GM19025 (cell line): ENCODE results near the gene SMG9.

Experiments used
- ATAC-seq: cut with Tn5 transposase; IDR thresholded peaks from one replicate; pipeline ENCODE4 v1.9.1; 2021; ENCODE audit warnings: mild to moderate bottlenecking, low read depth, moderate library complexity; ENCODE audit not compliant: unreplicated experiment

SMG9 gene

DNA sequence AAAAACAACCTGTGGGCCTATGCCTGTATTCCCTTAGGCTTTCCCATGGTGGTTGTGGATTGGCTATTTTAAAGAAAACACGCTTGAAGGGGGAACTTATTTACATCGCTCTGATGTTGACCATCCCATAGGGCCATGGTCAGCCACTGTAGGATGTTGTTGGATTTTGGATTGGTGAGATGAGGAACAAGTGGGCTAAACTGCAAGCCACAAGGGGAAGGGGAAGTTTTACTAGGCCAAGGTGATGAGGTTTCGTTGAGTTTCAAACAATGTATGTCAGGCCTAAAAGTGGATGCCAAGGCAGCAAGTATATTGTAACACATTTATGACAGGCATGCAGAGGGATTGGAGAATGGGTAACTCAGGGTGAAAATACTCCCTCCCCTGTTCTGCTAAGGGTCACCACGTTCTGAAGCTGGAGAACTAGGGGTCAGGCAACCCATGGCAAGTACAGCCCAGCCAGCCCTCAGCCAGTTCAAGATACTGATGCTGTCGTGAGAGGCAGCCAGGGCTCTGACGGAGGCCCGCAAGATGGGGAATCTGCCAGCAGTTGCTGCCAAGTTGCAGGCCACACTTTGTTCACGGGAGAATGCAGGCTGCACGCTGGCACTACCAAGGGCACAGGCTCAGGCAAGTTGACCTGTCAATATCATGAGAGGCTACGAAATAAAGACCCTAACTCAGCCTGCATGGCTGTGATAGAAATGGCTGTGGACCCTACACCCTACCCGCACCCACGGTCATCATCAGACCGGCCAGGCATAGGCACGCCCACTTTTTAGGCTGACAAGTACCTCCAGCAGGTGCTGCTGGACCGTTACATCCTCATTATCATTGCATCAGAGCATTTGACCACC lies 27.8 kb downstream of the SMG9 start:
- ATAC-seq: no peak

DNA sequence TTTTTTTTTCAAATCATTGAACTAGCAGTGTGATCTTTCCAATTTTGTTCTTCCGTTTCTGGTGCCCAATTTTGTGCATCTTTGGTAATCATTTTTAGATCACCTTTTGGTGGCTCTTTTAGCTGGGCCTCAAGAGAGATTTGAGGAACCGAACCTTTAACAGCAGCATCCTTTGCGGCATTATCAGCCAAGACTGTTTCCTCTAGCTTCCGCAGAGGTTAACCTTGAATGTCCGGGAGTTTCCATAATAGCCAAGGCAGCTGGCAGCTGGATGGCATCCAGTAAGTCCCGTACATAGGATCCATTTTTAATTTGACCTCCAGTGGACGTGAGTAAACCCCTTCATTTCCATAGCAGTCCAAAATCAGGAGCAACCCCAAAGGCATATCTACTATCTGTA lies 29.3 kb downstream of the SMG9 start:
- no peak for ATAC-seq

DNA sequence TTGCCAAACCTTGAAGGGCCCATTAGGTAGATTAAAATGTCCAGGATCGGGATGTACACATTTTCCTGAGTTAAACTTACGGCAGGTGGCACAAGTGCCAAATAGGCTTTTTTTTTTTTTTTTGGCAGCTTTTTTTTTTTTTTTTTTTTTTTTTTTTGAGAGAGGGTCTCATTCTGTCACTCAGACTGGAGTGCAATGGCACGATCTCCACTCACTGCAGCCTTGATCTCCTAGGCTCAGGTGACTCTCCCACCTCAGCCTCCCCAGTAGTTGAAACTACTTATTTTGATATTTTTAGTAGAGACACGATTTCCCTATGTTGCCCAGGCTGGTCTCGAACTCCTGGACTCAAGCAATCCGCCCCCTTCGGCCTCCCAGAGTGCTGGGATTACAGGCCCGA lies 29.9 kb downstream of the SMG9 start:
- ATAC-seq: no peak

DNA sequence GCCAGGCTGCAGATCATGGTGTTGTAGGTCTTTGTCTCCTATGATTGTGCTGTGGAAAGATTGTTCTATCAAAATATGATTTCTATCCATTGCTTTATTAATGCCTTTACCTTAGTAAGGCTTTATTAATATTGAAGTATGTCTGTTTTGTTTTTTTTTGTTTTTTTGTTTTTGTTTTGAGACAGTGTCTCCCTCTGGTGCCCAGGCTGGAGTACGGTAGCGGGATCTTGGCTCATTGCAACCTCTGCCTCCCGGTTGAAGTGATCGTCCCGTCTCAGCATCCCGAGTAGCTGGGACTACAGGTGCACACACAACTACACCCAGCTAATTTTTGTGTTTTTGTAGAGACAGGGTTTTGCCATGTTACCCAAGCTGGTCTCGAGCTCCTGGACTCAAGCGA lies 31.2 kb downstream of the SMG9 start:
- ATAC-seq: no peak

DNA sequence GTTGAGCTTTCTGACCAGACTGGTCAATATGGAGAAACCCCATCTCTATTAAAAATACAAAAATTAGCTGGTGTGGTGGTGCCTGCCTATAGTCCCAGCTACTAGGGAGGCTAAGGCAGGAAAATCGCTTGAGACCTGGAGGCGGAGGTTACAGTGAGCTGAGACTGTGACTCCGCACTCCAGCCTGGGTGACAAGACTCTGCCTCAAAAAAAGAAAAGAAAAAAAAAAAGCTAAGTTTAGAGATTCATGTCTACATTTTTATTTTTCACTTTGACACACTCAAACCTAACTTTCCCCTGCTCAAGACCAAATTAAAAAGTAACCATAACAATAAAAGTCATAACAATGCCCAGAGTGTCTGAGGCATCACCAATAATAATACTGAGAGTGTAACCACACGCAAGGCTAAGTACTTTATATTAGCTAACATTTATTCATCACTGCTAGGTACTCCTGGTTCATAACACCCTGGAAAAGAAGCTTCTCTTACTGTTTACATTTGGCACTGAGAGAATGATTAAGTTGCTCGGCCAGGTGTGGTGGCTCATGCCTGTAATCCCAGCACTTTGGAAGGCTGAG lies 33.2 kb downstream of the SMG9 start:
- no peak for ATAC-seq

DNA sequence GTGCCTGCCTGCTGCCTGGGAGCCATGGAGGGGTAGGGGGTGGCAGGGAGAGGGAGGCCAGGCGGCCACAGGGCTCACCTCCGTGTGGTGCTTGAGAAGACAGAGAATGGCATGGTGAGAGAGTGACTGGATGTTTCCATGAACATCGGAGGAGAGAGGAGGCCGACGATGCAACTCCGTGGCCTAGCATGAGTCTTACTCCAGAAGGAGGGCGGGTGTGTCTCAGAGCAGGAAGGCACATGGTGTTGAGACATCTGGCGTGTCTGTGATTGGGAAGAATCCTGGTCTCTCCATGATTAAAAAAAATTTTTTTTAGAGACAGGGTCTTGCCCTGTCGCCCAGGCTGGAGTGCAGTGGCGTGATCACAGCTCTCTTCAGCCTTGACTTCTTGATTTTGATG lies 33.8 kb downstream of the SMG9 start:
- no peak for ATAC-seq

DNA sequence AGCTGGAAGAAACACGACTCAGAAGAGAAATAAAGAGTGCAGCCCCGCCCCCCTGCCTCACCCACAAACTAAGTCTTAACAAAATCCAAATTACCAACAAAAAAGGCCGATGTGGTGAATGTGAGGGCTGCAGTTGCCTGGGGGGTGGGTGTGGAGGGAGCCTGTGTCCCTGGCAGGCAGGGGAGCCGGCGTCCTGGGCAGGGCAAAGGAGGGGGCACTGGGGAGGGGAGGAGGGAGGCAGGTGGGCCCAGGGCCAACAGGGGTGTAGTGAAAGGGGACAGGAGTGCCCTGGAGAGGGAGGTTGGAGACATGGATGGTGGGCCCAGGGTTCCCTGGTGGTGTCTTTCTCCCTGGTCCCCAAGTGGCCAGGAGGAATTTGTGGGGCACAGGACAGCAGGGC lies 34.8 kb downstream of the SMG9 start:
- ATAC-seq: no peak

DNA sequence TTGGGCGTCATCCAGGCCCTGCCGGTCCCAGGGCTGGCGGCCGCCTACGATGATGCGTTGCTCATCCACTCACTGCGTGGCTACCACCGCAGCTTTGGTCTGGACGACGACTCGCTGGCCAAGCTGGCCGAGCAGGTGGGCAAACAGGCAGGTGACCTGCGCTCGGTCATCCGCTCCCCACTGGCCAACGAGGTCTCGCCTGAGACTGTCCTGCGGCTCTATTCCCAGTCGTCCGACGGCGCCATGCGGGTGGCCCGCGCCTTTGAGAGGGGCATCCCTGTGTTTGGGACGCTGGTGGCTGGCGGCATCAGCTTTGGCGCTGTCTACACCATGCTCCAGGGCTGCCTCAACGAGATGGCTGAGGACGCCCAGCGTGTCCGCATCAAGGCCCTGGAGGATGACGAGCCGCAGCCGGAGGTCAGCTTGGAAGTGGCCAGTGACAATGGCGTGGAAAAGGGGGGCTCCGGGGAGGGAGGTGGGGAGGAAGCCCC lies 35.3 kb downstream of the SMG9 start:
- ATAC-seq: no peak

DNA sequence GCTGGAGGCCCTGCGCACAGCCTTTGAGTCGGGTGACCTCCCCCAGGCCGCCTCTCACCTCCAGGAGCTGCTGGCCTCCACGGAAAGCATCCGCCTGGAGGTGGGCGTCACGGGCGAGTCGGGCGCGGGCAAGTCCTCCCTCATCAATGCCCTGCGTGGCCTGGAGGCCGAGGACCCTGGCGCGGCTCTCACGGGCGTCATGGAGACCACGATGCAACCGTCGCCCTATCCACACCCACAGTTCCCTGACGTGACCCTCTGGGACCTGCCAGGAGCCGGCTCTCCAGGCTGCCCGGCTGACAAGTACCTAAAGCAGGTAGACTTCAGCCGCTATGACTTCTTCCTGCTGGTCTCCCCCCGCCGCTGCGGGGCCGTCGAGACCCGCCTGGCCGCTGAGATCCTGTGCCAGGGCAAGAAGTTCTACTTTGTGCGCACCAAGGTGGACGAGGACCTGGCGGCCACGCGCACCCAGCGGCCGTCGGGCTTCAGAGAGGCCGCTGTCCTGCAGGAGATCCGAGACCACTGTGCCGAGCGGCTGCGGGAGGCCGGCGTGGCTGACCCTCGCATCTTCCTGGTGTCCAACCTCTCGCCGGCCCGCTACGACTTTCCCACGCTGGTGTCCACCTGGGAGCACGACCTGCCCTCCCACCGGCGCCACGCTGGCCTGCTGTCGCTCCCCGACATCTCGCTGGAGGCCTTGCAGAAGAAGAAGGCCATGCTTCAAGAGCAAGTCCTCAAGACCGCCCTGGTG lies 36.0 kb downstream of the SMG9 start:
- ATAC-seq: no peak

DNA sequence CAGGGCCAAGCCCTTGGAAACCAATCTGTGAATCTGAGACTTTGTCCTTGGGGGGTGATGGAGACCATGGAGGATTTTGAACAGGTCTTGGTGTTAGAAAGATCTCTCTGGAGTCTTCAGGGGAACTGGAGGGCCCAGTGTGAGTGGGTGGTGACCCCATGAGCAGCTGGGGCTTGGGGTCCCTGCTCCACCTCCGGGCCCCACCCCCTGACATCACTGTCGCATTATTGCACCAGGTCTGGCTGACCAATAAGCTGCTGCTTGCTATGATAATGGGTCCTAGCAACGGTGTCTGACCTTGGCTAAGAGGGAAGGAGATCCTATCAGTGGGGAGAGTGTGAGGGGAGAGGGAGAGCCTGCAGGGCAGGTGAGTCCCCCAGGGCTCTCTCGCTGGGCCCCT lies 39.0 kb downstream of the SMG9 start, which contains the start of gene IRGC:
Gene IRGC, plus strand, starts transcription at position 301 of the 400 bp plus-strand sequence. CDS start 2,483 bp downstream, outside the sequence.
- no peak for ATAC-seq

DNA sequence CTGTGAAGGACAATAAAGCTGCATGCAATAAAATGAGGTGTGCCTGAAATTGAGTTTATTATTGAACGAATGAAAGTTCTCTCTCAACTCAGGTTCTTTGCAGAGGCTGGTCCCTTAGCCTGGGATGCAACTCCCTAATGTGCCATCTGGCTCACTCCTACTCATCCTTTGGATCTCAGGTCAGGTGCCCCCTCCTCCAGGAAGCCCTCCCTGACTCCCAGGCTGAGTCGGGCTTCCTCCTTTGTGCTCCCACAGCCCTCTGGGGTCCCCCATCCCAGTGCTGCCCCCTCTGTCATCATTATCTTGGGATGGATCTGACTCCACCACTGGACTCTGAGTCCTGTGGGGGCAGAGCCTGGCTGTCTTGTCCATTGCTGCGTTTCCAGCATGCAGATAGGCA lies 41.6 kb downstream of the SMG9 start:
- no peak for ATAC-seq

DNA sequence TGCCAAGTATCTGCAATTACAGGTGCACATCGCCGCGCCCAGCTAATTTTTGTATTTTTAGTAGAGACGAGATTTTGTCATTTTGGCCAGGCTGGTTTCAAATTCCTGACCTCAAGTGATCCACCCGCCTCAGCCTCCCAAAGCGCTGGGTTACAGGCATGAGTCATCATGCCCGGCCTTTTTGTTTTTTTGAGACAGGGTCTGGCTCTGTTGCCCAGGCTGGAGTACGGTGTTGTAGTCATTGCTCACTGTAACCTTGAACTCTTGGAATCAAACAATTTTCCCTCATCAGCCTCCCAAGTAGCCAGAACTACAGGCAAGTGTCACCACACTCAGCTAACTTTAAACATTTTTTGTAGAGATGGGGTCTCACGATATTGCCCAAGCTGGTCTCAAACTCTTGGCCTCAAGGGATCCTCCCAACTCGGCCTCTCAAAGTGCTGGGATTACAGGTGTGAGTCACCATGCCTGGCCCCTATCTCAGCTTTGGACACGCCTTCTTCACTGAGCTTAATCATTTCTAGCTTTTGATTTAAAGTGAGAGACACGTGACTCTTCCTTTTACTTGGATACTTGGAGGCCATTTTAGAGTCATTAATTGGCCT lies 42.9 kb downstream of the SMG9 start:
- ATAC-seq: no peak

DNA sequence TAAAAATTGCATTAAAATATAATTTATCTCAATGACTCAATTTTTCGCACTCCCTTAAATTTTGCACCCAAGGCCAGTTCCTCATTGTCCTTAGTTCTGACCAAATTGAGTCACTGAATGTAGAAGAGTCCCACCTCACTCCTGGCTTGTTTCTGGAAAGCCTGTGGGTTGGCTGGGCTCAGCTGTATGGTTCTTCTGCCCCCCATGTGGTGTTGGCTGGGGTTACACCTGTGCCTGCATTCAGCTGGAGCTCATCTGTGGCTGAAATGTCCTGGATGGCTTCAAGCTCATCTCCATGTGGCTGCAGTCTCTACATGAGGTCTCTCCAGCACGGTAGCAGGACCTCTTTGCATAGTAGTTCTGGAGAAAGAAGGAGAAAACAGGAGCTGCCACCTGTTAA lies 46.0 kb downstream of the SMG9 start:
- ATAC-seq: no peak

DNA sequence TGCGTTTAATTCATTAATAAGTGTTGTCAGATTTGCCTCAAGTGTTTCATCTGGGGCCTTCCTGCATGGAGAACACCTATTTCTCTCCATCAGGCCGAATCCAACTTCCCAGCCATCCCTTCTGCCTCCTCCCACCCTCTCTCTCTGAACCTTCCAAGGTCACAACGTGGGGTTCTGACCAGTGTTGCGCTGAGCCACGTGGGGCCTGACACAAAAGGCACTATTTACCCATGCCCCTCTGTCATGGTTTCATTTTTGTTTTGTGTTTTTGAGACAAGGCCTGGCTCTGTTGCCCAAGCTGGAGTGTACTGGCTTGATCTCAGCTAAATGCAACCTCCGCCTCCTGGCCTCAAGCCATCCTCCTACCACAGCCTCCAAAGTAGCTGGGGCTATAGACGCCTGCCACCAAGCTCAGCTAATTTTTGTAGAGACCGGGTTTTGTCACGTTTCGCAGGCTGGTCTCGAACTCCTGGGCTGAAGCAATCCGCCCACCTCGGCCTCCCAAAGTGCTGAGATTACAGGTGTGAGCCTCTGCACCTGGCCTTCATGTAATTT lies 47.5 kb downstream of the SMG9 start:
- ATAC-seq: no peak

DNA sequence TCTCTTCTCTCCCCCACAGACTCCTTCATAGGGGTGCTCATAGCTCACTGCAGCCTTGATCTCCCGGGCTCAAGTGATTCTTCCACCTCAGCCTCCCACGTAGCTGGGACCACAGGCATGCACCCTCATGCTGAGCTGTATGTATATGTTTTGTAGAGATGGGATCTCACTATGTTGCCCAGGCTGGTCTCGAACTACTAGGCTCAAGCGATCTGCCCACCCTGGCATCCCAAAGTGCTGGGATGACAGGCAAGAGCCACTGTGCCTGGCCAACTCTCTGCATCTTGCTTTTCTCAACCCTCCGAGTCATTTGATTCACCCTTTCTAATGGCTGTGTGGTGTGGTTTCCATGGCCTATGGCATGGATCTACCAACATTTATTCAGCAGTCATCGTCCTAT lies 49.0 kb downstream of the SMG9 start:
- no peak for ATAC-seq

DNA sequence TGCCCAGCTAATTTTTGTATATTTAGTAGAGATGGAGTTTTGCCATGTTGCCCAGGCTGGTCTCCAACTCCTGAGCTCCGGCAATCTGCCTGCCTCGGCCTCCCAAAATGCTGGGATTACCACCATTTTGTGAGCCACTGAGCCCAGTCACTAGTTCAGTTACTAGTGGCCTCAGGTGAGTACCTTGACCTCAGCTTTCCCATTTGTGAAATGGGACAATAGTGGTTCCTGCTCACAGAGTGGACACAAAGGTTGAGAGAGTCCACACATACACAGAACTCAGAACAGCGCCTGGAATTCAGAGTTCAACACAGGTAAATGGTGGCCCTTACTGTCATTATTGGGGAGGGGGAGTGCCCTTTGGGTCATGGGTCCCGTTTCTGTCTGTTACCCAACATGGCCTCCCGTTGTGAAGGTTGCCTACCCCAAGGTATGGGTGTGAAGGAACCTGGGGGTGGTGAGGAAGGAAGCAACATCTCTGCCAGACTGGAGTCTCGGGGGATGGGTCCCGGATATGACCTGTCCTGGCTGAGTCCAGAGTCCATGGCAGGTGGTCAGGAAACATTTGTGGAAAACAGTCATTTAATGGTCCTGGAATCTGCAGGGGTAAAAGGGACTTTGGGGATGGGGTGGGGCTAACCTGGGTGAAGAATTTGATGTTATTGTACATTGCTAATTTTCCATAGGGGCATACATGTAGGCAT lies 50.6 kb downstream of the SMG9 start:
- no peak for ATAC-seq

DNA sequence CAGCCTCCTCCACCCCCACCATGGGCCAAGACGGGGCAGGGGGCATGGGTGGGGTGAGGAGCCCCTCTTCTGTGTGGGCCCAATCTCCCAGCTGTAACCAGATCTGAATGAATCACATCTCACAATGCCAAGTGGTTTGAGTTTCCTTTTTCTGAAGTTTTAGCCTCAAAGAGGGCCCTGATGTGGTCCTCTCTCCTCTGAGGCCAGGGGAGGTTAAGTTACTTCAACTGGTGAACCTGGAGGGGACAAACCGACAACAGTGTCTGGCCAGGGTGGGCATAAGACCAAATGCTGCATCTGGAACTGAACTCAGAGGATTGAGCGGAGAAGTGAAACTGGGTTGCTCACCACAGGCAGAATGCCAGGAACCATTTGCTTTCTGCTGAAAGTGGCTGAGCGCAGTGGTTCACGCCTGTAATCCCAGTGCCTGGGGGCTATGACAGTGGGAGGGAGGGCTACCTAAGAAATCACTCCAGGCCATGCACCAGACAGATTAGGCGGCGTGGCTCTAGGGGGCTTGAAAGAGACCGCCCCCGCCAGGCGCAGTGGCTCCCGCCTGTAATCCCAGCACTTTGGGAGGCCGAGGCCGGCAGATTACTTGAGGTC lies 54.3 kb downstream of the SMG9 start:
- ATAC-seq: no peak

DNA sequence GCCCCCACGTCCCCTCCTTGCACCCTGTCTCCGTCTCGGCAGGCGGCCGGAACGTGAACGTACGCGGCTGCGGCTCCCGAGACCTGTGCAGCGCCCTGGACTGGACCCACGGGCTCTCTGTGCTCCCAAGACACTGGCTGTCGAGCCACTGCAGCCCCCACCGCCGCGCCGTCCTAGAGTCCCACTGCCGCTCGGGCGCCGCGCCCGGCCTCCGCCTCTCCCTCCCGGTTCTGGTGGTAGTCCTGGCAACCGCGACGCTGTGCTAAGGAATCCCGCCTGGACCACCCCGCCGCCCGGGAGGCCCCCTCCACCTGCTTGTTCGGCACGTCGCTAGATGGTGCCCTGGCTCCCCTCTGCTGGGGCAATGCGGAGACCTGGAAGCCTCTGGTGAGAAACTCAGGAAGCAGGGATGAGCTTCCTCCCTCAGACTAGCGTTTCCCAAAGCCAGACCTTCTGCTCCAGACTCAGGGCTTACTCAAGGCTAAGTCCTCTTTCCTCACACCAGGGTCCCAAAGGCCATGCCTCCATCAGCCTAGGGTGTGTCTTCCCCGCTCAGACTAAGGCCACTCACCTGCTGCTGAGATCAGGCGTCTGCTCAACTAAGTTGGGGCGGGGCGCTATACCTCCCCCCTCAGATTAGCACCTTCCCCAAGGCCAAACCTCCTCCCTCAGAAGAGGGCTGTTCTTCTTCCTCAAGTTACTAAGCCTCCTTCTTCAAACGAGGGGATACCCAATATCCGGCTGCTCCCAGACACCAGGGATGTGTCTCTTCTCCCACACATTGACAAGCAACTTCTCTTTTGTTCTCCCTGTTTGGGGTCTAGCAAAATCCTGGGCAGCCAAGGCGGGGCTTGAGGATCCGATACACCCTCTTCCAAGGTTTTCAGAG lies 55.0 kb downstream of the SMG9 start:
- no peak for ATAC-seq

DNA sequence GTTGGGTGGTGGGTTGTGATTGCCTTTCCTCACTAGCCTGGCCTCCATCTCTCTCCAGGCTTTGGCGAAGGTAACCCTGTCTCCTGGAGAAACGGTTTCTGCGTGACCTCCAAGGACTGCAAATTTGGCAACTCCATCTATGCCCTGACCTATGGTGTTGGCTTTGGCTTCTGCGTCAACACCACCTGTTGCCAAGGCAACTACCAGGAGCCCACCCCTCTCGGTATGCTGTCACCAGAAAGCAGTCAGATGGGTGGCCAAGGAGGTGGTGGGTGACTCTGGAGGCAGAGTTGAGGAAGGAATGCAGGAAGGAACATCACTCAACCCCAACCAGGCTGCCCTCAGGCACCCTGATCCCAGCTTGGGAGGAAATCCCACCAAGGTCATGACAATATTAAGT lies 57.5 kb downstream of the SMG9 start:
- no peak for ATAC-seq
